ENCODE measurements around the gene TRAPPC3. TPM values are rescaled to one million over a fixed set of nuclear protein-coding genes. Genes with fewer than 3 reads are reported as not detected.

Gene TRAPPC3
- total RNA-seq, 1 experiment from 2014 or later = 98.7 TPM

DNA sequence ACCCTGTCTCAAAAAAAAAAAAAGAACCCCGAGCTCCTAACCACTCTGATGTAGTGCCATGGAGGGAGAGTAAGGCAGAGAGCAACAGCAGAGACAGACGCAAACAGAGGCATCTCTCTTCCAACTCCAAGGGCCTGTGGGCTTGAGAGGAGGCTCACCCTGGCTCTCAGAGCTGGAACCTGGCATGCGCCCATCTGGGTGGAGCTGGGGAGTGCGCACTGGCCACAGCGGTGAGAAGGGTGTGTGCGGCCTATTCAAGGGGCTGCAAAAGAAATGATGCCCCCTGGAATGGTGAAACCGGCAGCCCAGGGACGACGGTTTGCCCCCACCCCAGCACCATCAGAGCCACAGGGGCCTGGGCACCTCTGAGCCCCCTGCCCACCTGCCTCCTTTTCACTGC is 41.9 kb downstream of the TRAPPC3 start:
- H3K27ac ChIP-seq (ENCODE audit: low read length) = no peak overlapping the region
- 0 out of 2 replicates have a peak, but pooled peaks have one; percentile 24 for ATAC-seq
- ChIA-PET CTCF (interaction anchor here (0.8 to 1.0 kb wide), 2 partner anchors 27 to 42 kb away, joined by 3 read pairs; partner anchors contain the start of gene TRAPPC3), POLR2A (interaction anchor here (0.5 to 0.7 kb wide), 3 partner anchors 10 to 39 kb away, joined by 3 to 4 read pairs (median 3); no protein-coding TSS in a partner anchor)
- DNase-seq (ENCODE audit: low read depth, low spot score) = no peak
- no TSS peak for BruUV-seq (replicated peaks)
- no peaks in the 10 kb centered on the region for H3K36me3 ChIP-seq (ENCODE audit: control insufficient read depth, insufficient read depth, low read length)
- H3K4me3 ChIP-seq (ENCODE audit: low read depth in 2 of 2, low read length in 2 of 2) = no peak overlapping the region
- intact Hi-C loops (cut with micrococcal nuclease; ENCODE audit: unreplicated experiment) (no loop called here), in situ Hi-C loops (cut with HindIII; ENCODE audit: low pct_unique_long_range_greater_than_20kb, low sequenced_read_pairs) (no loop called here)
- H3K27me3 ChIP-seq (ENCODE audit: control insufficient read depth, insufficient read depth, low read length) = no peaks in the 10 kb centered on the region
- TF ChIP-seq POLR2AphosphoS5 (IDR thresholded peaks at IDR 0.05; ENCODE audit: low read depth, low read length) (no peak), TCF7L2 (IDR thresholded peaks at IDR 0.05; ENCODE audit: low read depth, low read length) (no peak), SIN3A (IDR thresholded peaks at IDR 0.05; ENCODE audit: borderline replicate concordance, insufficient read depth, low read depth, low read length) (no peak), CTCF (IDR thresholded peaks at IDR 0.05) (no peak)
- TF ChIP-seq, protein P1, sequence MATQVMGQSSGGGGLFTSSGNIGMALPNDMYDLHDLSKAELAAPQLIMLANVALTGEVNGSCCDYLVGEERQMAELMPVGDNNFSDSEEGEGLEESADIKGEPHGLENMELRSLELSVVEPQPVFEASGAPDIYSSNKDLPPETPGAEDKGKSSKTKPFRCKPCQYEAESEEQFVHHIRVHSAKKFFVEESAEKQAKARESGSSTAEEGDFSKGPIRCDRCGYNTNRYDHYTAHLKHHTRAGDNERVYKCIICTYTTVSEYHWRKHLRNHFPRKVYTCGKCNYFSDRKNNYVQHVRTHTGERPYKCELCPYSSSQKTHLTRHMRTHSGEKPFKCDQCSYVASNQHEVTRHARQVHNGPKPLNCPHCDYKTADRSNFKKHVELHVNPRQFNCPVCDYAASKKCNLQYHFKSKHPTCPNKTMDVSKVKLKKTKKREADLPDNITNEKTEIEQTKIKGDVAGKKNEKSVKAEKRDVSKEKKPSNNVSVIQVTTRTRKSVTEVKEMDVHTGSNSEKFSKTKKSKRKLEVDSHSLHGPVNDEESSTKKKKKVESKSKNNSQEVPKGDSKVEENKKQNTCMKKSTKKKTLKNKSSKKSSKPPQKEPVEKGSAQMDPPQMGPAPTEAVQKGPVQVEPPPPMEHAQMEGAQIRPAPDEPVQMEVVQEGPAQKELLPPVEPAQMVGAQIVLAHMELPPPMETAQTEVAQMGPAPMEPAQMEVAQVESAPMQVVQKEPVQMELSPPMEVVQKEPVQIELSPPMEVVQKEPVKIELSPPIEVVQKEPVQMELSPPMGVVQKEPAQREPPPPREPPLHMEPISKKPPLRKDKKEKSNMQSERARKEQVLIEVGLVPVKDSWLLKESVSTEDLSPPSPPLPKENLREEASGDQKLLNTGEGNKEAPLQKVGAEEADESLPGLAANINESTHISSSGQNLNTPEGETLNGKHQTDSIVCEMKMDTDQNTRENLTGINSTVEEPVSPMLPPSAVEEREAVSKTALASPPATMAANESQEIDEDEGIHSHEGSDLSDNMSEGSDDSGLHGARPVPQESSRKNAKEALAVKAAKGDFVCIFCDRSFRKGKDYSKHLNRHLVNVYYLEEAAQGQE (IDR thresholded peaks at IDR 0.05; ENCODE audit: insufficient read depth in 1 of 2, low read depth in 2 of 2, low read length in 1 of 2) = no peak
- H3K4me1 ChIP-seq (ENCODE audit: control insufficient read depth, insufficient read depth, low read length) = peaks cover 12% of the 10 kb centered on the region; the same call in 1 of the 2 replicates
- no peaks in the 10 kb centered on the region for H3K9me3 ChIP-seq (ENCODE audit: control insufficient read depth, insufficient read depth, low read depth, low read length)

DNA sequence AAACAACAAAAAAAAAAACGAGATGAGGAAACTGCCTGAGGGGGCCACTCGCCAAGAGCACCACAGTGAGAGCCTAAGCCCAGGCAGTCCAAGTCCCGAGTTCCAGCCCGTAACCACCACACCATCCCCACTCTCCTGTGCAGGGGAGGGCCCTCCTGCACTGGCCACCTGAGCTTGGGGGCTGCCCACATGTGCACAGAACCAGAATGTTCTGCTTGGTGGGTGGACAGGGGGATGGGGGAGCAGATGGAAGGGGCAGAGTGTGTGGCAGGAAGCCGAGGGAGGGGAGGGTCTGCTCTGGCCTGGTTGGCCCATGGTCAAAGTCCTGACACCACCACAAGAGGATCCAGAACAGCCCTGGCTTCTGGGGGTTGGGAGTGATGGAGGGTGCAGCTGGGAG is 43.0 kb downstream of the TRAPPC3 start:
- CTCF ChIA-PET = interaction anchor here (0.8 kb wide), 1 partner anchor 43 kb away, joined by 3 read pairs; the partner anchor contains the start of gene TRAPPC3
- H3K36me3 ChIP-seq (ENCODE audit: control insufficient read depth, insufficient read depth, low read length) = no peaks in the 10 kb centered on the region
- intact Hi-C loops (cut with micrococcal nuclease; ENCODE audit: unreplicated experiment) (no loop called here), in situ Hi-C loops (cut with HindIII; ENCODE audit: low pct_unique_long_range_greater_than_20kb, low sequenced_read_pairs) (no loop called here)
- no peaks in the 10 kb centered on the region for H3K9me3 ChIP-seq (ENCODE audit: control insufficient read depth, insufficient read depth, low read depth, low read length)
- BruUV-seq (replicated peaks) = no TSS peak
- H3K4me1 ChIP-seq (ENCODE audit: control insufficient read depth, insufficient read depth, low read length) = peaks cover 12% of the 10 kb centered on the region; the same call in 1 of the 2 replicates
- H3K27me3 ChIP-seq (ENCODE audit: control insufficient read depth, insufficient read depth, low read length) = no peaks in the 10 kb centered on the region
- ATAC-seq (no peak), DNase-seq (ENCODE audit: low read depth, low spot score) (no peak)
- no peak overlapping the region for H3K27ac ChIP-seq (ENCODE audit: low read length)
- H3K4me3 ChIP-seq (ENCODE audit: low read depth in 2 of 2, low read length in 2 of 2) = no peak overlapping the region
- no peak for TF ChIP-seq SIN3A (IDR thresholded peaks at IDR 0.05; ENCODE audit: borderline replicate concordance, insufficient read depth, low read depth, low read length)
- TF ChIP-seq TCF7L2 (IDR thresholded peaks at IDR 0.05; ENCODE audit: low read depth, low read length) = no peak
- TF ChIP-seq CTCF (IDR thresholded peaks at IDR 0.05) = no peak
- TF ChIP-seq, protein P1 (IDR thresholded peaks at IDR 0.05; ENCODE audit: insufficient read depth in 1 of 2, low read depth in 2 of 2, low read length in 1 of 2) = no peak
- no peak for TF ChIP-seq POLR2AphosphoS5 (IDR thresholded peaks at IDR 0.05; ENCODE audit: low read depth, low read length)
- POLR2A ChIA-PET = no interaction called here
